HCT116 (cell line): ENCODE results near the gene ST7. TPM values are rescaled to one million over a fixed set of nuclear protein-coding genes. Genes with fewer than 3 reads are reported as not detected.

Source experiments
- ATAC-seq: fragments of 200-7000 bp; cut with Tn5 transposase; 2 replicates; pipeline ENCODE4 v1.9.1; 2020; ENCODE audit warnings: mild to moderate bottlenecking, moderate library complexity
- BruUV-seq: library from RNA; stranded (reverse); fragments of 400-500 nt; replicated peaks from 2 replicates; lab custom pipeline; 2021; lab: Mats Ljungman, UMichigan
- CTCF ChIA-PET: fragments of 300-600 bp; sonication (Branson Sonifier 250); formaldehyde crosslinking; loops from one replicate; lab custom pipeline; 2021; ENCODE audit warnings: antibody characterized with exemption; lab: Charles Lee
- POLR2A ChIA-PET: fragments of 300-600, 350-600 bp; sonication (Branson Sonifier 250); formaldehyde crosslinking; loops from one replicate; lab custom pipeline; 2021; ENCODE audit warnings: antibody characterized with exemption; lab: Charles Lee
- RAD21 ChIA-PET, 2 experiments: fragments of 300-600 bp; sonication (Branson Sonifier 250); formaldehyde crosslinking; loops; one replicate each; lab custom pipeline; 2023; ENCODE audit warnings: low total read pairs in 2 of 2; ENCODE audit not compliant: uncharacterized antibody in 2 of 2, unreplicated experiment in 2 of 2, low non-redundant PET in 1 of 2; lab: Charles Lee
- DNase-seq: peaks from one replicate; pipeline ENCODE4 v3.0.0-alpha.2; 2010; ENCODE audit warnings: low read depth, low spot score
- H2AFZ ChIP-seq: fragments of 200-600 bp; shearing (Covaris generic), sonication (generic); 2 replicates; pipeline ENCODE4 v1.6.1; 2017; ENCODE audit warnings: low read depth, mixed run types, mixed read lengths, antibody characterized with exemption, low read length; ENCODE audit not compliant: poor library complexity, severe bottlenecking
- H3K27ac ChIP-seq: 2 replicates; pipeline ENCODE4 v1.5.1; 2012; ENCODE audit warnings: low read depth, low read length
- H3K27me3 ChIP-seq: fragments of 200-600 bp; sonication (generic); 2 replicates; pipeline ENCODE4 v1.6.1; 2016; ENCODE audit warnings: mixed run types, low read length, mixed read lengths; ENCODE audit not compliant: insufficient read depth
- H3K36me3 ChIP-seq, 2 experiments: fragments of 200-500 bp in 1 of 2; fragments of 200-600 bp in 1 of 2; sonication (Bioruptor generic) in 1 of 2; sonication (generic) in 1 of 2; 2 replicates each; pipeline versions ENCODE4 v1.5.1 to v1.6.1; 2014 to 2016; ENCODE audit warnings: low read length in 2 of 2, inconsistent platforms in 1 of 2, mixed read lengths in 1 of 2, mixed run types in 1 of 2; ENCODE audit not compliant: insufficient read depth in 2 of 2, control insufficient read depth in 1 of 2
- H3K4me1 ChIP-seq, 2 experiments: fragments of 200-600 bp in 1 of 2; sonication (generic) in 1 of 2; 2 replicates each; pipeline versions ENCODE4 v1.5.1 to v1.6.1; 2012 to 2017; ENCODE audit warnings: low read length in 2 of 2, inconsistent platforms in 1 of 2, mild to moderate bottlenecking in 1 of 2, mixed read lengths in 1 of 2, mixed run types in 1 of 2, moderate library complexity in 1 of 2; ENCODE audit not compliant: insufficient read depth in 2 of 2, control insufficient read depth in 1 of 2
- H3K4me2 ChIP-seq: fragments of 200-600 bp; sonication (generic); 2 replicates; pipeline ENCODE4 v1.6.1; 2017; ENCODE audit warnings: mixed run types, low read length, mixed read lengths
- H3K4me3 ChIP-seq, 2 experiments: fragments of 200-600 bp in 1 of 2; sonication (generic) in 1 of 2; replicated peaks in 1 of 2; 2 replicates each; pipeline ENCODE4 v1.5.1; 2011 to 2016; ENCODE audit warnings: low read length in 2 of 2, control low read depth in 1 of 2, low read depth in 1 of 2, mild to moderate bottlenecking in 1 of 2, mixed read lengths in 1 of 2, mixed run types in 1 of 2
- H3K79me2 ChIP-seq: fragments of 200-600 bp; sonication (generic); 2 replicates; pipeline ENCODE4 v1.6.1; 2017; ENCODE audit warnings: mild to moderate bottlenecking, mixed run types, low read length, moderate library complexity, mixed read lengths; ENCODE audit not compliant: insufficient read depth
- H3K9ac ChIP-seq: fragments of 200-600 bp; sonication (generic); 2 replicates; pipeline ENCODE4 v1.6.1; 2016; ENCODE audit warnings: low read length, mixed read lengths
- H3K9me2 ChIP-seq: fragments of 200-600 bp; sonication (generic), shearing (Covaris generic); 2 replicates; pipeline ENCODE4 v1.6.1; 2017; ENCODE audit warnings: mixed run types, mild to moderate bottlenecking, moderate library complexity; ENCODE audit not compliant: insufficient read depth
- H3K9me3 ChIP-seq, 2 experiments: fragments of 200-500 bp in 1 of 2; fragments of 200-600 bp in 1 of 2; sonication (Bioruptor generic) in 1 of 2; sonication (generic) in 1 of 2; 2 replicates each; pipeline ENCODE4 v1.6.1; 2014 to 2017; ENCODE audit warnings: low read length in 2 of 2, mixed read lengths in 2 of 2, inconsistent platforms in 1 of 2, low read depth in 1 of 2, mild to moderate bottlenecking in 1 of 2, mixed run types in 1 of 2, moderate library complexity in 1 of 2; ENCODE audit not compliant: control insufficient read depth in 1 of 2, insufficient read depth in 1 of 2
- H4K20me1 ChIP-seq: fragments of 200-600 bp; sonication (generic), shearing (Covaris generic); 2 replicates; pipeline ENCODE4 v1.6.1; 2017; ENCODE audit warnings: mixed run types, mild to moderate bottlenecking, moderate library complexity; ENCODE audit not compliant: insufficient read depth
- CBX3 ChIP-seq: IDR thresholded peaks from 2 replicates; pipeline ENCODE4 v1.6.1; 2012; ENCODE audit warnings: low read depth
- CEBPB ChIP-seq: IDR thresholded peaks from 2 replicates; pipeline ENCODE4 v1.6.1; 2012; ENCODE audit warnings: low read depth
- CTCF ChIP-seq, 3 experiments: fragments of 200-600 bp in 1 of 3; sonication (generic) in 1 of 3; IDR thresholded peaks in 2 of 3; conservative IDR thresholded peaks in 1 of 3; 2 replicates each; pipeline ENCODE4 v1.5.1; 2012 to 2017; ENCODE audit warnings: low read depth in 2 of 3, low read length in 2 of 3, antibody characterized with exemption in 1 of 3, borderline replicate concordance in 1 of 3, control low read depth in 1 of 3, mild to moderate bottlenecking in 1 of 3, mixed read lengths in 1 of 3, mixed run types in 1 of 3, moderate library complexity in 1 of 3; ENCODE audit not compliant: insufficient read depth in 1 of 3
- FOSL1 ChIP-seq: IDR thresholded peaks from 2 replicates; pipeline ENCODE4 v1.6.1; 2012; ENCODE audit warnings: low read depth
- JUND ChIP-seq: IDR thresholded peaks from 2 replicates; pipeline ENCODE4 v1.6.1; 2012
- POLR2AphosphoS5 ChIP-seq: IDR thresholded peaks from 2 replicates; pipeline ENCODE4 v1.6.1; 2011; ENCODE audit warnings: mild to moderate bottlenecking, low read depth, low read length, moderate library complexity
- TCF7L2 ChIP-seq: IDR thresholded peaks from 2 replicates; pipeline ENCODE4 v1.7.0; 2011; ENCODE audit warnings: borderline replicate concordance, inconsistent platforms; ENCODE audit not compliant: insufficient read depth, insufficient read length; ENCODE audit errors: extremely low read depth
- ZNF274 ChIP-seq: fragments of 200-500 bp; sonication (Bioruptor generic); IDR thresholded peaks from 2 replicates; pipeline ENCODE4 v1.6.1; 2014; ENCODE audit warnings: mild to moderate bottlenecking, low read depth, low read length, inconsistent platforms
- intact Hi-C: fragments of 100-400 bp; cut with micrococcal nuclease; formaldehyde crosslinking; loops from 2 replicates; pipeline ENCODE4 v1.10.0; 2022
- total RNA-seq: library from RNA; stranded (reverse); gene quantifications from one replicate; pipeline ENCODE4 v1.2.1, GENCODE V29; 2021; ENCODE audit not compliant: unreplicated experiment

The ST7 gene
- total RNA-seq, 1 experiment from 2014 or later: 12.6 TPM

DNA sequence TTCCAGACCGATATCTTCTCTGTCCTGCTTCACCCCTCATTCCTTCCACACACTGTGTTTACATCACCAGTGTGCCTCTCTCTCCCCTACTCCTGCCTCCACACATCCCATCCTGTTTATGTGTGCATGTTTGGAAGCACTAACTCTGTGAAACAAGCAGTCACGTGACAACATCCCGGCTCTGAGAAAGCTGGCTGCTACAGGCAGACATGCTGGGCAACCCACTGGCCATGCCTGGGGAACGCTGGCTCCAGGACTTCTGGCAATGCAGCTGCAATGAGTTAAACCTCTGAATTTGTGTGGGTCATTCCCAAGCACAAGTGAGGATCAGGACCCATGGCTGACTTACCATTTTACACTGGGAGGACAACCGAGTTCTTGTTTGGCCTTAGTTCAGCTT is 295.5 kb downstream of the ST7 start:
- Histone ChIP-seq H3K79me2 (no peaks in the 10 kb centered on the region), H3K27me3 (0 out of 2 replicates have a peak, but pooled peaks cover 3% of the 10 kb centered on the region), H3K4me3 (no peak overlapping the region), H4K20me1 (no peaks in the 10 kb centered on the region), H2AFZ (no peak overlapping the region), H3K9me2 (no peaks in the 10 kb centered on the region), H3K9ac (no peak overlapping the region), H3K36me3 (no peaks in the 10 kb centered on the region), H3K4me1 (no peaks in the 10 kb centered on the region), H3K4me2 (no peak overlapping the region), H3K9me3 (no peaks in the 10 kb centered on the region), H3K27ac (no peak overlapping the region)
- TF ChIP-seq FOSL1 (no peak), TCF7L2 (no peak)
- BruUV-seq: no TSS peak
- POLR2A ChIA-PET: no interaction called here
- DNase-seq (no peak), ATAC-seq (no peak)
- intact Hi-C loops: no loop called here
- RAD21 ChIA-PET: no interaction called here
- CTCF ChIA-PET: no interaction called here

DNA sequence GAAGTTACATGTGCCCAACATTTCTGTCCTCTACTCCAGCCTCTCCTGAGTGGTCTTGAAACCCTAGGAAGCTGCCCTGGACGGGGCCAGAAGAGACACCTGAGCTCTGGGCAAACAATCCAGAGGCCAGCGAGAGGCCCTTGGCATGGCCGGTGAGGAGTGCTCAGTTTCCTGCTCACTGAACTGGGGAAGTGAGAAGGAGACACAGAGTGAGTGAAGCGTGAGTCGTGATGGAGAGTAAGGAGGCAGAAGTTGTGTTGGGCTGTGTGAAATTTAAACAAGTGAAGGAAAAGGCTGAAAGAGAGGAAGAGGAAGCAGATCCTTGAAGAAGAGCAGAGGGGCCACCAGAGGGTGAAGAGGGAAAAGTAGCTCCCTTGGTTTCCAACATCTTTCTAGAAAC is 296.4 kb downstream of the ST7 start:
- no peak for ATAC-seq
- TF ChIP-seq ZNF274 (no peak), POLR2AphosphoS5 (no peak), CTCF (IDR thresholded peaks at IDR 0.05 in 2 of 3, conservative IDR thresholded peaks at IDR 0.05 in 1 of 3; ENCODE audit: borderline replicate concordance in 1 of 3, insufficient read depth in 1 of 3, low read depth in 2 of 3, low read length in 2 of 3) (no peak), JUND (no peak), CEBPB (no peak), CBX3 (no peak)
- H3K36me3 ChIP-seq: no peaks in the 10 kb centered on the region
- no peak overlapping the region for H3K4me3 ChIP-seq
- H3K9me2 ChIP-seq: no peaks in the 10 kb centered on the region
- no peak overlapping the region for H3K4me2 ChIP-seq
- RAD21 ChIA-PET: no interaction called here
- no peaks in the 10 kb centered on the region for H3K9me3 ChIP-seq
- no peaks in the 10 kb centered on the region for H3K79me2 ChIP-seq
- H3K9ac ChIP-seq: no peak overlapping the region
- no peaks in the 10 kb centered on the region for H4K20me1 ChIP-seq
- no peak for DNase-seq
- no TSS peak for BruUV-seq
- H3K27ac ChIP-seq: no peak overlapping the region
- CTCF ChIA-PET: no interaction called here
- intact Hi-C loops: no loop called here
- no peak overlapping the region for H2AFZ ChIP-seq
- H3K4me1 ChIP-seq: no peaks in the 10 kb centered on the region
- POLR2A ChIA-PET: no interaction called here
- H3K27me3 ChIP-seq: 0 out of 2 replicates have a peak, but pooled peaks cover 3% of the 10 kb centered on the region
